Neural cell (in vitro differentiated cells): ENCODE results near the gene ZNF839.

ENCODE experiments used
- CTCF ChIP-seq: fragments of 450-650 bp; IDR thresholded peaks from 2 replicates; pipeline ENCODE4 v1.5.1; 2014; ENCODE audit warnings: antibody characterized with exemption, mild to moderate bottlenecking, moderate library complexity; ENCODE audit not compliant: poor library complexity, severe bottlenecking
- EP300 ChIP-seq: fragments of 450-650 bp; conservative IDR thresholded peaks from 2 replicates; pipeline ENCODE4 v1.6.1; 2014; ENCODE audit warnings: antibody characterized with exemption, mild to moderate bottlenecking, moderate library complexity; ENCODE audit not compliant: poor library complexity, severe bottlenecking
- MXI1 ChIP-seq: fragments of 450-650 bp; conservative IDR thresholded peaks from 2 replicates; pipeline ENCODE4 v1.6.1; 2014; ENCODE audit warnings: antibody characterized with exemption, mild to moderate bottlenecking; ENCODE audit not compliant: poor library complexity, severe bottlenecking
- POLR2AphosphoS5 ChIP-seq: IDR thresholded peaks from 2 replicates; pipeline ENCODE4 v1.6.1; 2012
- RAD21 ChIP-seq: fragments of 450-650 bp; conservative IDR thresholded peaks from 2 replicates; pipeline ENCODE4 v1.6.1; 2014; ENCODE audit warnings: antibody characterized with exemption, mild to moderate bottlenecking, moderate library complexity
- REST ChIP-seq: IDR thresholded peaks from 2 replicates; pipeline ENCODE4 v1.6.1; 2012; ENCODE audit warnings: borderline replicate concordance
- SMC3 ChIP-seq: fragments of 450-650 bp; conservative IDR thresholded peaks from 2 replicates; pipeline ENCODE4 v1.6.1; 2014; ENCODE audit warnings: antibody characterized with exemption, mild to moderate bottlenecking, moderate library complexity; ENCODE audit not compliant: poor library complexity
- TAF1 ChIP-seq: IDR thresholded peaks from 2 replicates; pipeline ENCODE4 v1.6.1; 2012; ENCODE audit warnings: low read depth

GRCh38 chr14:102370305-102370809 lies 50.8 kb downstream of the ZNF839 start:
- TF ChIP-seq TAF1 = no peak
- no peak for TF ChIP-seq CTCF
- TF ChIP-seq RAD21 = no peak
- TF ChIP-seq EP300 = no peak
- no peak for TF ChIP-seq SMC3
- TF ChIP-seq POLR2AphosphoS5 = no peak
- no peak for TF ChIP-seq REST
- TF ChIP-seq MXI1 = no peak
